HCT116 (cell line): ENCODE measurements around the gene IL1RAPL2. TPM values are rescaled to one million over a fixed set of nuclear protein-coding genes. Genes with fewer than 3 reads are reported as not detected.

ENCODE experiments used
- ATAC-seq: fragments of 200-7000 bp; cut with Tn5 transposase; 2 replicates; pipeline ENCODE4 v1.9.1; 2020; ENCODE audit warnings: mild to moderate bottlenecking, moderate library complexity
- BruUV-seq: library from RNA; stranded (reverse); fragments of 400-500 nt; replicated peaks from 2 replicates; lab custom pipeline; 2021; lab: Mats Ljungman, UMichigan
- CTCF ChIA-PET: fragments of 300-600 bp; sonication (Branson Sonifier 250); formaldehyde crosslinking; loops from one replicate; lab custom pipeline; 2021; ENCODE audit warnings: antibody characterized with exemption; lab: Charles Lee
- POLR2A ChIA-PET: fragments of 300-600, 350-600 bp; sonication (Branson Sonifier 250); formaldehyde crosslinking; loops from one replicate; lab custom pipeline; 2021; ENCODE audit warnings: antibody characterized with exemption; lab: Charles Lee
- RAD21 ChIA-PET, 2 experiments: fragments of 300-600 bp; sonication (Branson Sonifier 250); formaldehyde crosslinking; loops; one replicate each; lab custom pipeline; 2023; ENCODE audit warnings: low total read pairs in 2 of 2; ENCODE audit not compliant: uncharacterized antibody in 2 of 2, unreplicated experiment in 2 of 2, low non-redundant PET in 1 of 2; lab: Charles Lee
- DNase-seq: peaks from one replicate; pipeline ENCODE4 v3.0.0-alpha.2; 2010; ENCODE audit warnings: low read depth, low spot score
- H2AFZ ChIP-seq: fragments of 200-600 bp; shearing (Covaris generic), sonication (generic); 2 replicates; pipeline ENCODE4 v1.6.1; 2017; ENCODE audit warnings: low read depth, mixed run types, mixed read lengths, antibody characterized with exemption, low read length; ENCODE audit not compliant: poor library complexity, severe bottlenecking
- H3K27ac ChIP-seq: 2 replicates; pipeline ENCODE4 v1.5.1; 2012; ENCODE audit warnings: low read depth, low read length
- H3K27me3 ChIP-seq: fragments of 200-600 bp; sonication (generic); 2 replicates; pipeline ENCODE4 v1.6.1; 2016; ENCODE audit warnings: mixed run types, low read length, mixed read lengths; ENCODE audit not compliant: insufficient read depth
- H3K36me3 ChIP-seq, 2 experiments: fragments of 200-500 bp in 1 of 2; fragments of 200-600 bp in 1 of 2; sonication (Bioruptor generic) in 1 of 2; sonication (generic) in 1 of 2; 2 replicates each; pipeline versions ENCODE4 v1.5.1 to v1.6.1; 2014 to 2016; ENCODE audit warnings: low read length in 2 of 2, inconsistent platforms in 1 of 2, mixed read lengths in 1 of 2, mixed run types in 1 of 2; ENCODE audit not compliant: insufficient read depth in 2 of 2, control insufficient read depth in 1 of 2
- H3K4me1 ChIP-seq, 2 experiments: fragments of 200-600 bp in 1 of 2; sonication (generic) in 1 of 2; 2 replicates each; pipeline versions ENCODE4 v1.5.1 to v1.6.1; 2012 to 2017; ENCODE audit warnings: low read length in 2 of 2, inconsistent platforms in 1 of 2, mild to moderate bottlenecking in 1 of 2, mixed read lengths in 1 of 2, mixed run types in 1 of 2, moderate library complexity in 1 of 2; ENCODE audit not compliant: insufficient read depth in 2 of 2, control insufficient read depth in 1 of 2
- H3K4me2 ChIP-seq: fragments of 200-600 bp; sonication (generic); 2 replicates; pipeline ENCODE4 v1.6.1; 2017; ENCODE audit warnings: mixed run types, low read length, mixed read lengths
- H3K4me3 ChIP-seq, 2 experiments: fragments of 200-600 bp in 1 of 2; sonication (generic) in 1 of 2; replicated peaks in 1 of 2; 2 replicates each; pipeline ENCODE4 v1.5.1; 2011 to 2016; ENCODE audit warnings: low read length in 2 of 2, control low read depth in 1 of 2, low read depth in 1 of 2, mild to moderate bottlenecking in 1 of 2, mixed read lengths in 1 of 2, mixed run types in 1 of 2
- H3K79me2 ChIP-seq: fragments of 200-600 bp; sonication (generic); 2 replicates; pipeline ENCODE4 v1.6.1; 2017; ENCODE audit warnings: mild to moderate bottlenecking, mixed run types, low read length, moderate library complexity, mixed read lengths; ENCODE audit not compliant: insufficient read depth
- H3K9ac ChIP-seq: fragments of 200-600 bp; sonication (generic); 2 replicates; pipeline ENCODE4 v1.6.1; 2016; ENCODE audit warnings: low read length, mixed read lengths
- H3K9me2 ChIP-seq: fragments of 200-600 bp; sonication (generic), shearing (Covaris generic); 2 replicates; pipeline ENCODE4 v1.6.1; 2017; ENCODE audit warnings: mixed run types, mild to moderate bottlenecking, moderate library complexity; ENCODE audit not compliant: insufficient read depth
- H3K9me3 ChIP-seq, 2 experiments: fragments of 200-500 bp in 1 of 2; fragments of 200-600 bp in 1 of 2; sonication (Bioruptor generic) in 1 of 2; sonication (generic) in 1 of 2; 2 replicates each; pipeline ENCODE4 v1.6.1; 2014 to 2017; ENCODE audit warnings: low read length in 2 of 2, mixed read lengths in 2 of 2, inconsistent platforms in 1 of 2, low read depth in 1 of 2, mild to moderate bottlenecking in 1 of 2, mixed run types in 1 of 2, moderate library complexity in 1 of 2; ENCODE audit not compliant: control insufficient read depth in 1 of 2, insufficient read depth in 1 of 2
- H4K20me1 ChIP-seq: fragments of 200-600 bp; sonication (generic), shearing (Covaris generic); 2 replicates; pipeline ENCODE4 v1.6.1; 2017; ENCODE audit warnings: mixed run types, mild to moderate bottlenecking, moderate library complexity; ENCODE audit not compliant: insufficient read depth
- CBX3 ChIP-seq: IDR thresholded peaks from 2 replicates; pipeline ENCODE4 v1.6.1; 2012; ENCODE audit warnings: low read depth
- CEBPB ChIP-seq: IDR thresholded peaks from 2 replicates; pipeline ENCODE4 v1.6.1; 2012; ENCODE audit warnings: low read depth
- EGR1 ChIP-seq: IDR thresholded peaks from 2 replicates; pipeline ENCODE4 v1.6.1; 2012; ENCODE audit warnings: low read depth
- ELF1 ChIP-seq: IDR thresholded peaks from 2 replicates; pipeline ENCODE4 v1.6.1; 2012; ENCODE audit warnings: low read depth, borderline replicate concordance
- JUND ChIP-seq: IDR thresholded peaks from 2 replicates; pipeline ENCODE4 v1.6.1; 2012
- MAX ChIP-seq: IDR thresholded peaks from 2 replicates; pipeline ENCODE4 v1.6.1; 2012
- POLR2A ChIP-seq: IDR thresholded peaks from 2 replicates; pipeline ENCODE4 v1.7.0; 2011; ENCODE audit warnings: borderline replicate concordance; ENCODE audit not compliant: insufficient read depth, insufficient read length; ENCODE audit errors: extremely low read depth
- RAD21 ChIP-seq: IDR thresholded peaks from 2 replicates; pipeline ENCODE4 v1.6.1; 2012; ENCODE audit warnings: low read depth, mild to moderate bottlenecking
- TCF7L2 ChIP-seq: IDR thresholded peaks from 2 replicates; pipeline ENCODE4 v1.7.0; 2011; ENCODE audit warnings: borderline replicate concordance, inconsistent platforms; ENCODE audit not compliant: insufficient read depth, insufficient read length; ENCODE audit errors: extremely low read depth
- YY1 ChIP-seq: IDR thresholded peaks from 2 replicates; pipeline ENCODE4 v1.6.1; 2011; ENCODE audit warnings: low read length, low read depth, moderate library complexity, mild to moderate bottlenecking; ENCODE audit not compliant: insufficient replicate concordance; ENCODE audit errors: extremely low read depth
- ZNF274 ChIP-seq: fragments of 200-500 bp; sonication (Bioruptor generic); IDR thresholded peaks from 2 replicates; pipeline ENCODE4 v1.6.1; 2014; ENCODE audit warnings: mild to moderate bottlenecking, low read depth, low read length, inconsistent platforms
- intact Hi-C: fragments of 100-400 bp; cut with micrococcal nuclease; formaldehyde crosslinking; loops from 2 replicates; pipeline ENCODE4 v1.10.0; 2022
- total RNA-seq: library from RNA; stranded (reverse); gene quantifications from one replicate; pipeline ENCODE4 v1.2.1, GENCODE V29; 2021; ENCODE audit not compliant: unreplicated experiment
- TF ChIP-seq, protein P1 (sequence below): IDR thresholded peaks from 2 replicates; pipeline ENCODE4 v1.6.1; 2011; ENCODE audit warnings: mild to moderate bottlenecking, low read length, moderate library complexity; ENCODE audit not compliant: insufficient replicate concordance; ENCODE audit errors: extremely low read depth

IL1RAPL2 gene
- total RNA-seq, 1 experiment from 2014 or later = not detected

DNA sequence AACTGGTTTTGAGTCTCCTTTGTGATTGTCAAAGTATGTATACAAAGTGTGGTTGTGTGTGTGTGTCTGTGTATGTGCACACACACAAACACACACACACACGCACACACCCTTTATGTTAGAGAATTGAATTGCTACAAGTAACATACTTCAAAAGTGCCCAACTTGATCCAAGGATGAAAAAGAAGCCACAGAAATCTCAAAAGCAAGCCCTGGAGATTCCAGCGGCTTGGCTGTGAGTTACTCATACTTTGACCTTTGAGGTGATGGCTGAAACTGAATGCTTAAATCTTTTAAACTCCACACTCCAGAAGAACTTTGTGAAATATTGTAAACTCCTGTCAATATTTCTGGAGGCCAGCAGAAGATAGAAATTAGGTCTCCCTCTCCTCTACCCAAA is 1087.9 kb downstream of the IL1RAPL2 start:
- intact Hi-C loops = no loop called here
- ChIA-PET POLR2A (no interaction called here), CTCF (no interaction called here), RAD21 (no interaction called here)
- Histone ChIP-seq H3K27me3 (no peaks in the 10 kb centered on the region), H4K20me1 (no peaks in the 10 kb centered on the region), H2AFZ (no peak overlapping the region), H3K79me2 (no peaks in the 10 kb centered on the region), H3K4me3 (no peak overlapping the region), H3K27ac (no peak overlapping the region), H3K4me1 (no peaks in the 10 kb centered on the region), H3K36me3 (no peaks in the 10 kb centered on the region), H3K4me2 (no peak overlapping the region), H3K9me3 (no peaks in the 10 kb centered on the region), H3K9ac (no peak overlapping the region), H3K9me2 (no peaks in the 10 kb centered on the region)
- BruUV-seq = no TSS peak
- TF ChIP-seq, protein P1, sequence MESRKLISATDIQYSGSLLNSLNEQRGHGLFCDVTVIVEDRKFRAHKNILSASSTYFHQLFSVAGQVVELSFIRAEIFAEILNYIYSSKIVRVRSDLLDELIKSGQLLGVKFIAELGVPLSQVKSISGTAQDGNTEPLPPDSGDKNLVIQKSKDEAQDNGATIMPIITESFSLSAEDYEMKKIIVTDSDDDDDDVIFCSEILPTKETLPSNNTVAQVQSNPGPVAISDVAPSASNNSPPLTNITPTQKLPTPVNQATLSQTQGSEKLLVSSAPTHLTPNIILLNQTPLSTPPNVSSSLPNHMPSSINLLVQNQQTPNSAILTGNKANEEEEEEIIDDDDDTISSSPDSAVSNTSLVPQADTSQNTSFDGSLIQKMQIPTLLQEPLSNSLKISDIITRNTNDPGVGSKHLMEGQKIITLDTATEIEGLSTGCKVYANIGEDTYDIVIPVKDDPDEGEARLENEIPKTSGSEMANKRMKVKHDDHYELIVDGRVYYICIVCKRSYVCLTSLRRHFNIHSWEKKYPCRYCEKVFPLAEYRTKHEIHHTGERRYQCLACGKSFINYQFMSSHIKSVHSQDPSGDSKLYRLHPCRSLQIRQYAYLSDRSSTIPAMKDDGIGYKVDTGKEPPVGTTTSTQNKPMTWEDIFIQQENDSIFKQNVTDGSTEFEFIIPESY = no peak
- no peak for TF ChIP-seq TCF7L2
- TF ChIP-seq RAD21 = no peak
- no peak for TF ChIP-seq YY1
- no peak for TF ChIP-seq EGR1
- no peak for TF ChIP-seq POLR2A
- TF ChIP-seq MAX = no peak
- no peak for TF ChIP-seq ZNF274
- no peak for TF ChIP-seq CEBPB
- TF ChIP-seq JUND = no peak
- no peak for TF ChIP-seq ELF1
- no peak for TF ChIP-seq CBX3
- ATAC-seq (no peak), DNase-seq (no peak)
